ENCODE measurements around the gene WBP2NL. TPM values are rescaled to one million over a fixed set of nuclear protein-coding genes. Genes with fewer than 3 reads are reported as not detected.

The WBP2NL gene
- 1.2 TPM in 2 replicates for total RNA-seq

GRCh38 chr22:41998361-41999261 lies at the start of gene WBP2NL:
WBP2NL (plus strand) TSS chr22:41998788; CDS start chr22:41998819, 31 bp downstream.

GRCh38 chr22:41951898-41952474 lies 46.6 kb upstream of the WBP2NL start, which contains the start of gene SMIM45:
SMIM45 (plus strand) TSS chr22:41952150.

GRCh38 chr22:41969110-41969646 lies 29.4 kb upstream of the WBP2NL start, which contains the start of gene SEPTIN3:
SEPTIN3 (plus strand) TSS chr22:41969443; CDS start chr22:41971493, 2,050 bp downstream.

GRCh38 chr22:42070517-42071422 lies 72.2 kb downstream of the WBP2NL start, which contains the start of gene NAGA:
NAGA (minus strand) TSS chr22:42070812; CDS start chr22:42070297, 515 bp downstream.

GRCh38 chr22:42074132-42074811 lies 75.7 kb downstream of the WBP2NL start, which contains the start of gene PHETA2:
PHETA2 (plus strand) TSS chr22:42074248; CDS start chr22:42077294, 3,046 bp downstream.

Small RNA genes lying within 50 kb of the gene (small RNA-seq; reads per million reads assigned to genes)
- not detected for gene SNORD13P1

Other genes with a start within 250 kb of the WBP2NL start
- gene CCDC134, start 198.1 kb upstream of the WBP2NL start, total RNA-seq = 9.0 and 10.2 TPM in 2 replicates
- gene SREBF2, start 165.7 kb upstream of the WBP2NL start, total RNA-seq = 38.1 and 75.9 TPM in 2 replicates
- not detected in 2 replicates for gene SHISA8, start 83.7 kb upstream of the WBP2NL start, total RNA-seq
- gene TNFRSF13C, start 72.0 kb upstream of the WBP2NL start, total RNA-seq = 0.39 TPM in 1 of 2 replicates, not detected in the other
- gene CENPM, start 51.6 kb upstream of the WBP2NL start, total RNA-seq = 5.5 and 14.9 TPM in 2 replicates
- gene SEPTIN3, start 29.3 kb upstream of the WBP2NL start, total RNA-seq = under 0.01 TPM in 1 of 2 replicates, not detected in the other
- gene NAGA, start 72.0 kb downstream of the WBP2NL start, total RNA-seq = 61.6 and 67.2 TPM in 2 replicates
- 29.4 and 42.0 TPM in 2 replicates for gene PHETA2, start 75.5 kb downstream of the WBP2NL start, total RNA-seq
- 3.9 and 4.2 TPM in 2 replicates for gene SMDT1, start 80.9 kb downstream of the WBP2NL start, total RNA-seq
- gene NDUFA6, start 92.0 kb downstream of the WBP2NL start, total RNA-seq = 29.8 and 42.7 TPM in 2 replicates
- gene CYP2D6, start 132.0 kb downstream of the WBP2NL start, total RNA-seq = 0.33 and 0.79 TPM in 2 replicates